Type B pancreatic cell (in vitro differentiated cells): Measurements from ENCODE around the gene RASGEF1C. TPM values are rescaled to one million over a fixed set of nuclear protein-coding genes. Genes with fewer than 3 reads are reported as not detected.

Experiments
- DNase-seq: peaks from one replicate; pipeline ENCODE4 v3.0.0; 2021; ENCODE audit warnings: mixed read lengths; ENCODE audit not compliant: unreplicated experiment; ENCODE audit errors: extremely low spot score
- H3K27ac Mint-ChIP-seq: 2 replicates; pipeline ENCODE4 v1.8.0; 2021; ENCODE audit warnings: mild to moderate bottlenecking, mixed read lengths
- H3K27me3 Mint-ChIP-seq: 2 replicates; pipeline ENCODE4 v1.8.0; 2021; ENCODE audit warnings: mixed read lengths
- H3K36me3 Mint-ChIP-seq: 2 replicates; pipeline ENCODE4 v1.8.0; 2021; ENCODE audit warnings: mixed read lengths
- H3K4me1 Mint-ChIP-seq: one replicate; pipeline ENCODE4 v1.8.0; 2021; ENCODE audit warnings: mixed read lengths; ENCODE audit not compliant: unreplicated experiment
- H3K4me3 Mint-ChIP-seq: 2 replicates; pipeline ENCODE4 v1.8.0; 2021; ENCODE audit warnings: mild to moderate bottlenecking, mixed read lengths
- H3K9me3 Mint-ChIP-seq: 2 replicates; pipeline ENCODE4 v1.8.0; 2021; ENCODE audit warnings: mixed read lengths
- total RNA-seq: library from RNA; stranded (reverse); gene quantifications from 2 replicates; pipeline ENCODE4 v1.2.1, GENCODE V29; 2021; ENCODE audit warnings: low replicate concordance
- TF ChIP-seq, protein P1 (sequence below): fragments of 200-600 bp; sonication (generic); conservative IDR thresholded peaks from 2 replicates; pipeline ENCODE4 v1.5.0; 2021; ENCODE audit warnings: antibody characterized with exemption, mild to moderate bottlenecking

RASGEF1C gene
- total RNA-seq, 1 donor from 2014 or later: 0.77 TPM

DNA sequence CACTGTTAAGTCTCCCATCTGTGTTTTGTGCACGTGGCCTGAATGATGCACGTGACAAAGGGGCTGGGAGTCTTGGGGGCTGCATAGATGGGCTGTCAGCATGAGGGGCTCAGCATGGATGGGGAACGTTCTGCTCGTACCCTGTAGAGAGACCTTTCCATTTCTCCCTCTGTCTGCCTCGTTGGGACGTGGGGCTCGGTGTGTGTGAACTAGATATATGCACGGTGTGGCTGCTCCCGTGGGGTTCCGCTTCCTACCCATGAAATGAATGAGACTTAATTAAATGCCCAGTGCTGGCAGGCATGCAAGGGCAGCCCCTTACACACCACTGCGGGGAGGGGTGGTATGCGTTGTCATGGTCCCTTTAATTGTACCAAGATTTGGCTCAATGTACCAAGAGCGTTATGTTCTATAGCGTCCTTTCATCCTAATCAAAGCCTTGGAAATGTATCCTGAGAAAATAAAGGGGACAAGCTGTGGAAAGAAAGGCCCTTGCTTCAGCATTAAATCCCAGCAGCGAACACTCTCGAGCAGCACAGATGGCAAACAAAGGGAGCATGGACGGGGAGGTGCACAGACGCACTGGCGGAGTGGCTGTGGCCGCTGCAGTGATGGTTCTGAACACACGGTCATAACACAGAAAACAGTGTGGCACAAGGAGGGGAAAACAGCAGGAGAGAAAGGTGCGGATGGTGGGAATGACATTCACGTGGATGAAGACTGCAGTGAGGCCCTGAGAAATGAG lies 66.8 kb downstream of the RASGEF1C start:
- peaks cover 13% of the 10 kb centered on the region for H3K27me3 Mint-ChIP-seq
- no peaks in the 10 kb centered on the region for H3K36me3 Mint-ChIP-seq
- no peak overlapping the region for H3K27ac Mint-ChIP-seq
- no peak overlapping the region for H3K4me3 Mint-ChIP-seq
- TF ChIP-seq, protein P1, sequence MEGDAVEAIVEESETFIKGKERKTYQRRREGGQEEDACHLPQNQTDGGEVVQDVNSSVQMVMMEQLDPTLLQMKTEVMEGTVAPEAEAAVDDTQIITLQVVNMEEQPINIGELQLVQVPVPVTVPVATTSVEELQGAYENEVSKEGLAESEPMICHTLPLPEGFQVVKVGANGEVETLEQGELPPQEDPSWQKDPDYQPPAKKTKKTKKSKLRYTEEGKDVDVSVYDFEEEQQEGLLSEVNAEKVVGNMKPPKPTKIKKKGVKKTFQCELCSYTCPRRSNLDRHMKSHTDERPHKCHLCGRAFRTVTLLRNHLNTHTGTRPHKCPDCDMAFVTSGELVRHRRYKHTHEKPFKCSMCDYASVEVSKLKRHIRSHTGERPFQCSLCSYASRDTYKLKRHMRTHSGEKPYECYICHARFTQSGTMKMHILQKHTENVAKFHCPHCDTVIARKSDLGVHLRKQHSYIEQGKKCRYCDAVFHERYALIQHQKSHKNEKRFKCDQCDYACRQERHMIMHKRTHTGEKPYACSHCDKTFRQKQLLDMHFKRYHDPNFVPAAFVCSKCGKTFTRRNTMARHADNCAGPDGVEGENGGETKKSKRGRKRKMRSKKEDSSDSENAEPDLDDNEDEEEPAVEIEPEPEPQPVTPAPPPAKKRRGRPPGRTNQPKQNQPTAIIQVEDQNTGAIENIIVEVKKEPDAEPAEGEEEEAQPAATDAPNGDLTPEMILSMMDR: no peak
- no peaks in the 10 kb centered on the region for H3K4me1 Mint-ChIP-seq
- peaks cover 4% of the 10 kb centered on the region for H3K9me3 Mint-ChIP-seq
- peak; percentile 48 for DNase-seq

DNA sequence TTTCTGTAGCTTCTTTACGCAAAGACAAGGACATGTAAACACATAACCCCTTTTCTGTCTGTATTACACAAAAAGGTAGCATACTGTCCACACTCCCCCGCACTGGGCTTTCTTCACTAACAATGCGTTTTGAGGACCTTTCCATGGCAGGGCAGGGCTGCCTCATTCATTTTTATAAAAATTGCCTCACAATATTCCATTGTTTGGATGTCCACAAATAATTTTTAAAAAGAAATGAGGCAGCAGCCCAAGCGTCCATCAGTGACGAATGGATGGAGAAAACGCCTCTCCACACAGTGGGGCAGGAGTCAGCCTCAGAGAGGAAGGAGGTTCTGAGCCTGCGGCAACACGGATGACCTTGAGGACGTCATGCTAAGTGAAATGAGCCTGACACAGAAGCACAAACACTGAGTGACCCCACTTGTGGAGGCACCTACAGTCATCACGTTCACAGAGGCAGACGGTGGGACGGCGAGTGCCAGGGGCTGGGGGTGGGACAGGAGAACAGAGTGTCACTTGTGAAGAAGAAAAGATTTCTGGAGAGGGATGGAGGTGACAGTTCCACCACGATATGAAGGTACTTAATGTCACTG lies 67.8 kb downstream of the RASGEF1C start:
- no peaks in the 10 kb centered on the region for H3K4me1 Mint-ChIP-seq
- H3K27me3 Mint-ChIP-seq: peaks cover 10% of the 10 kb centered on the region
- no peak overlapping the region for H3K27ac Mint-ChIP-seq
- no peak overlapping the region for H3K4me3 Mint-ChIP-seq
- no peaks in the 10 kb centered on the region for H3K36me3 Mint-ChIP-seq
- TF ChIP-seq, protein P1: no peak
- no peaks in the 10 kb centered on the region for H3K9me3 Mint-ChIP-seq
- peak; percentile 53 for DNase-seq

DNA sequence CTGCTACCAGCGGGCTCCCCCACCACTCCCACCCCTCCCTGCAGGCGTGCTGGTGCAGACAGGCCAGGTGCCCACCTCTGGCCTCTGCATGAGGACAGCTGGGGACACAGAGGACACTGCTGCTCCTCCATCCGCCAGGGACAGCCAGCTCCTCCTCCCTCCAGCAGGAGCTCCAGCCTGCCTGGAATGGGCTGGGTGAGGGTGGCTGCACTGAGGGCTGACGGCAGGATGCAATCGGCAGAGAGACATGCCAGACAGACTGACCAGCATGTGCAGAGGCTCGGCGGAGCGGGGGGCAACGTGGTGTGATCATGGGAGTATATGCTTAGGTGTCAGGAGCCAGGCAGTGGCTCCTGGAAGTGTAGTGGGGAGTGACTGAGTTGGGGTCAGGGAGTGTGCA lies 68.4 kb downstream of the RASGEF1C start:
- Mint-ChIP-seq H3K4me1 (no peaks in the 10 kb centered on the region), H3K36me3 (no peaks in the 10 kb centered on the region), H3K27ac (no peak overlapping the region), H3K4me3 (no peak overlapping the region), H3K27me3 (peaks cover 10% of the 10 kb centered on the region), H3K9me3 (no peaks in the 10 kb centered on the region)
- TF ChIP-seq, protein P1: no peak
- DNase-seq: peak; percentile 54

DNA sequence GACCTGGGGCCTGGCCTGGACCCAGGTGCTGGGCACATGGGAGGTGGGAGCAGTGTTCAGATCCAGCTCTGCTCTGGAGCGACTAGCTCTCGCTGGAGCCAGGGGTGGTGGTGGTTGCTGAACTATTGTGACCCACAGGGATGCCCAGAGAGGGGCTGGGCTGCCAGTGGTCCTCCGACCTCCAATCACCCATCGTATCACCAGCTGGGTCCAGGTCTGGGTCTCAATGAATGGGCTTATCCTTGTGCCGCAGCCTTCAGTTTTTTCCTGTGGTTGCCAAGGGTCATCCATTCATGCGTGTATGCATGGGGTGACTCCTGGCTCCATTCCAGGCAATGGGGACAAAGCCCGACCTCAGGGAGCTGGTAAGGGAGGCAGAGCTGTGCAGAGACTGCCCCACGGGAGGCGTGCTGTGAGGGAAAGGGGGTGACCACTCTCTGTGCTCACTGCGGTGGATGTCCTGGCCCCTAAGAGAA lies 68.9 kb downstream of the RASGEF1C start:
- no peaks in the 10 kb centered on the region for H3K36me3 Mint-ChIP-seq
- no peak for DNase-seq
- H3K27me3 Mint-ChIP-seq: peaks cover 10% of the 10 kb centered on the region
- H3K27ac Mint-ChIP-seq: no peak overlapping the region
- no peaks in the 10 kb centered on the region for H3K4me1 Mint-ChIP-seq
- H3K4me3 Mint-ChIP-seq: no peak overlapping the region
- no peaks in the 10 kb centered on the region for H3K9me3 Mint-ChIP-seq
- TF ChIP-seq, protein P1: no peak

DNA sequence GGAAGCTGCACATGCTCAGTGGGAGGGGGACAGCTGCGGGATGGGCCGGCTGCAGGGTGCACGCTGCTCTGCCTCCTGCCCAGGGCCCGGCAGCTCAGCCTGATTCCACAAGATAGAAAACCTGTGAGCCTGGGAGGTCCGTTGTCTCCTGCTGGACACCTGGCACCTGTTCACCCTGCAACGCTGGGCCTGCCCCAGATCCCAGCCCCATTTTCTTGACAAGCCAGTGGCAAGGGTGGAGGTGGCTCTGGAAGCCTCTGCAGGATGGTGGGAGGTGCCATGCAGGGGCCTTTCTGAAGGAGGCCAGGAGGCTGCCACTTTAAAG lies 69.3 kb downstream of the RASGEF1C start:
- no peaks in the 10 kb centered on the region for H3K36me3 Mint-ChIP-seq
- peak; percentile 58 for DNase-seq
- no peak overlapping the region for H3K4me3 Mint-ChIP-seq
- no peak overlapping the region for H3K27ac Mint-ChIP-seq
- H3K9me3 Mint-ChIP-seq: no peaks in the 10 kb centered on the region
- H3K27me3 Mint-ChIP-seq: peaks cover 10% of the 10 kb centered on the region
- no peaks in the 10 kb centered on the region for H3K4me1 Mint-ChIP-seq
- TF ChIP-seq, protein P1: no peak
